Karpas-422 (cell line): Measurements from ENCODE around the gene RNF182. TPM values are rescaled to one million over a fixed set of nuclear protein-coding genes. Genes with fewer than 3 reads are reported as not detected.

Source experiments
- DNase-seq: peaks from one replicate; pipeline ENCODE4 v3.0.0-alpha.2; 2015
- H2AFZ ChIP-seq: fragments of 200-600 bp; sonication (generic); 2 replicates; pipeline ENCODE4 v1.6.1; 2014; ENCODE audit warnings: antibody characterized with exemption, low read length, mixed read lengths
- H3K27ac ChIP-seq: fragments of 200-600 bp; sonication (generic); 2 replicates; pipeline ENCODE4 v1.5.1; 2014; ENCODE audit warnings: mild to moderate bottlenecking, low read length, moderate library complexity
- H3K27me3 ChIP-seq: fragments of 200-600 bp; sonication (generic); 2 replicates; pipeline ENCODE4 v1.6.1; 2014; ENCODE audit warnings: low read length, mixed read lengths
- H3K36me3 ChIP-seq: fragments of 200-600 bp; sonication (generic); 2 replicates; pipeline ENCODE4 v1.6.1; 2014; ENCODE audit warnings: low read length, mixed read lengths; ENCODE audit not compliant: insufficient read depth
- H3K4me1 ChIP-seq: fragments of 200-600 bp; sonication (generic); 2 replicates; pipeline ENCODE4 v1.6.1; 2014; ENCODE audit warnings: mild to moderate bottlenecking, low read length, mixed read lengths
- H3K4me2 ChIP-seq: fragments of 200-600 bp; sonication (generic); 2 replicates; pipeline ENCODE4 v1.6.1; 2014; ENCODE audit warnings: low read length, low read depth, mild to moderate bottlenecking; ENCODE audit not compliant: poor library complexity, severe bottlenecking
- H3K4me3 ChIP-seq: fragments of 200-600 bp; sonication (generic); 2 replicates; pipeline ENCODE4 v1.5.1; 2014; ENCODE audit warnings: mild to moderate bottlenecking, antibody characterized with exemption, low read length, mixed read lengths
- H3K79me2 ChIP-seq: fragments of 200-600 bp; sonication (generic); 2 replicates; pipeline ENCODE4 v1.6.1; 2014; ENCODE audit warnings: mild to moderate bottlenecking, low read length, mixed read lengths
- H3K9ac ChIP-seq: fragments of 200-600 bp; sonication (generic); 2 replicates; pipeline ENCODE4 v1.6.0; 2014; ENCODE audit warnings: low read length
- H3K9me2 ChIP-seq: fragments of 200-600 bp; sonication (generic), shearing (Covaris generic); replicated peaks from 2 replicates; pipeline ENCODE4 v1.6.0; 2014; ENCODE audit warnings: mild to moderate bottlenecking, low read length, moderate library complexity; ENCODE audit not compliant: insufficient read depth
- H3K9me3 ChIP-seq: fragments of 300-700, 200-600 bp; sonication (generic); 2 replicates; pipeline ENCODE4 v1.6.1; 2014; ENCODE audit warnings: low read length, mixed read lengths
- H4K20me1 ChIP-seq: fragments of 200-600 bp; sonication (generic); 2 replicates; pipeline ENCODE4 v1.6.1; 2014; ENCODE audit warnings: mild to moderate bottlenecking, antibody characterized with exemption, low read length, low read depth; ENCODE audit not compliant: insufficient read depth
- total RNA-seq: library from RNA; depleted of rRNA; stranded (reverse); fragments of >200 nt; shearing (Covaris generic); gene quantifications from 2 replicates; pipeline ENCODE4 v1.2.3, GENCODE V29; 2014; ENCODE audit warnings: low replicate concordance

The RNF182 gene
- total RNA-seq, 1 experiment from 2014 or later = not detected

DNA sequence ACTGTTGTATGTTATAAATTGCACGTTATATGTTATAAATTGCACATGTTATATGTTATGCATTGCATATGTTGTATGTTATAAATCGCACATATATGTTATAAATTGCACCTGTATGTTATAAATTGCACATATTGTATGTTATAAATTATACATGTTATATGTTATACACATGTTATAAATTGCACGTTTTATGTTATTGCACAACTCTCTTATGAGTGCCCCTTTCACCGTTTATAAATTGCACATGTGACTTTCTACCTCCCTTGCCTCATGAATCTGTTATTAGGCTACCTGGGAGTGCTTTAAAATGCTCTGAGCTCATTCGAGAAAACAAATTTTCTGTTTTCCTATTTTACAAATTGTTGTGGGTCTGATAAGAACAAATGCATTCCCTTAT is 84.1 kb downstream of the RNF182 start:
- Histone ChIP-seq H3K36me3 (no peaks in the 10 kb centered on the region), H3K9me2 (no peaks in the 10 kb centered on the region), H3K4me3 (no peak overlapping the region), H3K4me2 (no peak overlapping the region), H3K27me3 (no peaks in the 10 kb centered on the region), H4K20me1 (no peaks in the 10 kb centered on the region), H3K9me3 (no peaks in the 10 kb centered on the region), H3K9ac (no peak overlapping the region), H2AFZ (no peak overlapping the region), H3K4me1 (no peaks in the 10 kb centered on the region), H3K27ac (no peak overlapping the region), H3K79me2 (no peaks in the 10 kb centered on the region)
- no peak for DNase-seq

GRCh38 chr6:14009431-14009830 is 84.7 kb downstream of the RNF182 start:
- Histone ChIP-seq H2AFZ (no peak overlapping the region), H3K27me3 (no peaks in the 10 kb centered on the region), H3K4me2 (no peak overlapping the region), H3K9me2 (no peaks in the 10 kb centered on the region), H3K9ac (no peak overlapping the region), H4K20me1 (no peaks in the 10 kb centered on the region), H3K9me3 (no peaks in the 10 kb centered on the region), H3K36me3 (no peaks in the 10 kb centered on the region), H3K4me1 (no peaks in the 10 kb centered on the region), H3K79me2 (no peaks in the 10 kb centered on the region), H3K27ac (no peak overlapping the region), H3K4me3 (no peak overlapping the region)
- no peak for DNase-seq

GRCh38 chr6:14010275-14010674 is 85.5 kb downstream of the RNF182 start:
- Histone ChIP-seq H3K4me1 (no peaks in the 10 kb centered on the region), H3K36me3 (no peaks in the 10 kb centered on the region), H3K4me3 (no peak overlapping the region), H3K79me2 (no peaks in the 10 kb centered on the region), H3K27me3 (no peaks in the 10 kb centered on the region), H4K20me1 (no peaks in the 10 kb centered on the region), H3K9me2 (no peaks in the 10 kb centered on the region), H3K4me2 (no peak overlapping the region), H3K9me3 (no peaks in the 10 kb centered on the region), H2AFZ (no peak overlapping the region), H3K27ac (no peak overlapping the region), H3K9ac (no peak overlapping the region)
- no peak for DNase-seq

DNA sequence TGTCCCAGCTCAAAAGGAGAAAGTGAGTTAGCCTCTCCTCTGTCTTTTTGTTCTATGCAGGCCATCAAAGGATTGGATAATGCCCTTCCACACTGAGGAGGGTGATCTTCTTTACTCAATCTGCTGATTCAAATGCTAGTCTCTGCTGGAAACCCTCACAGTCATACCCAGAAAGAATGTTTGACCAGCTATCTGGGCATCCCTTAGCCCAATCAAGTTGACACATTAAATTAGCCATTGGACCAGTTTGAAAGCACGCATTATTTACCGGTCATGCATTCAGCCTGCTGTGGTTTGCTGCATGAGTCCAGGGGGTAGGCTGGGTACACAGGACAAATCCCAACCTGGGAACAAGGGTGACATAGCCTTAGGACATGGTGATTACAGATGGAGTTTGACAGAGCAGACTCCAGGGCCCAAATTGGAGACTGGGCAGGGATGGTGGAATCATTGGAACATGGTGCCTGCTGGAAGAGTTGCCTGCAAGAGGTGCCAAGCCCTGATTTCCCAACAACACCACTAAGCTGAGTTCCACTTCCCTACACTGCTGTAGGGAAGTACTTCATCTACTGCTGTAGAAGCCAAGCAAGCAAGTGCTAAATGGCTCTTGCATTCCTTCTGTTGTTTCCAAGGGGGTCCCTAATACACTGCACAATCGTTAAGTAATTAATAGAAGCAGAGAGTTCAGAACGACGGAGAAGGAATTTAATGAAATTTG is 87.7 kb downstream of the RNF182 start:
- Histone ChIP-seq H4K20me1 (no peaks in the 10 kb centered on the region), H3K79me2 (no peaks in the 10 kb centered on the region), H3K27ac (no peak overlapping the region), H3K27me3 (no peaks in the 10 kb centered on the region), H3K9me2 (no peaks in the 10 kb centered on the region), H3K4me2 (no peak overlapping the region), H3K9me3 (no peaks in the 10 kb centered on the region), H2AFZ (no peak overlapping the region), H3K9ac (no peak overlapping the region), H3K36me3 (no peaks in the 10 kb centered on the region), H3K4me1 (no peaks in the 10 kb centered on the region), H3K4me3 (no peak overlapping the region)
- no peak for DNase-seq

- H3K36me3 ChIP-seq = no peaks in the 10 kb centered on the region
- DNase-seq = no peak
- no peaks in the 10 kb centered on the region for H3K4me1 ChIP-seq
- H2AFZ ChIP-seq = no peak overlapping the region
- no peak overlapping the region for H3K9ac ChIP-seq
- no peak overlapping the region for H3K27ac ChIP-seq
- H3K4me3 ChIP-seq = no peak overlapping the region
- H3K79me2 ChIP-seq = no peaks in the 10 kb centered on the region
- H3K9me3 ChIP-seq = no peaks in the 10 kb centered on the region
- H3K4me2 ChIP-seq = no peak overlapping the region
- H4K20me1 ChIP-seq = no peaks in the 10 kb centered on the region
- H3K27me3 ChIP-seq = no peaks in the 10 kb centered on the region
- H3K9me2 ChIP-seq = no peaks in the 10 kb centered on the region
Measured at GRCh38 chr6:14015964-14016363, 91.2 kb downstream of the RNF182 start.

DNA sequence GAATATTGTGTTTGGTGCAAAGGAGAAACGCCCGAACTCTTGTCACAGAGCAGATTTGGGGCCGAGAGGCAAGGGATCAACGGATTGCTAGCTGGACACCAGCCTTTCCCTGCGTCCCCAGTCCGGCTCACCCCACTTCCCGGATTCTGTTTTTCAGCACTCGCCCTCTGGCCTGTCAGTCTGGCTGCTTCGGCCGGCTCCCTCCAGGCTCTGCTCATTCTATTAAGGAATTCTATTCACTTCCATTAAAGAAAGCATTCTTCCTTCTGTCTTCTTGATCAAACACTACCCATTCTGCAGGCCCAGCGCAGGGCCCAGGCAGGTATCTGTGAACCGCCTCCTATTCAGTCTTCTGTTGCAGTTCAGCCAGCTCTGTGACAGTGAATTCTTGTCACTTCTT is 91.7 kb downstream of the RNF182 start:
- no peak for DNase-seq
- Histone ChIP-seq H3K4me1 (no peaks in the 10 kb centered on the region), H3K4me2 (no peak overlapping the region), H3K9me3 (no peaks in the 10 kb centered on the region), H3K9me2 (no peaks in the 10 kb centered on the region), H3K27me3 (no peaks in the 10 kb centered on the region), H3K27ac (no peak overlapping the region), H3K36me3 (no peaks in the 10 kb centered on the region), H3K79me2 (no peaks in the 10 kb centered on the region), H2AFZ (no peak overlapping the region), H4K20me1 (no peaks in the 10 kb centered on the region), H3K9ac (no peak overlapping the region), H3K4me3 (no peak overlapping the region)

DNA sequence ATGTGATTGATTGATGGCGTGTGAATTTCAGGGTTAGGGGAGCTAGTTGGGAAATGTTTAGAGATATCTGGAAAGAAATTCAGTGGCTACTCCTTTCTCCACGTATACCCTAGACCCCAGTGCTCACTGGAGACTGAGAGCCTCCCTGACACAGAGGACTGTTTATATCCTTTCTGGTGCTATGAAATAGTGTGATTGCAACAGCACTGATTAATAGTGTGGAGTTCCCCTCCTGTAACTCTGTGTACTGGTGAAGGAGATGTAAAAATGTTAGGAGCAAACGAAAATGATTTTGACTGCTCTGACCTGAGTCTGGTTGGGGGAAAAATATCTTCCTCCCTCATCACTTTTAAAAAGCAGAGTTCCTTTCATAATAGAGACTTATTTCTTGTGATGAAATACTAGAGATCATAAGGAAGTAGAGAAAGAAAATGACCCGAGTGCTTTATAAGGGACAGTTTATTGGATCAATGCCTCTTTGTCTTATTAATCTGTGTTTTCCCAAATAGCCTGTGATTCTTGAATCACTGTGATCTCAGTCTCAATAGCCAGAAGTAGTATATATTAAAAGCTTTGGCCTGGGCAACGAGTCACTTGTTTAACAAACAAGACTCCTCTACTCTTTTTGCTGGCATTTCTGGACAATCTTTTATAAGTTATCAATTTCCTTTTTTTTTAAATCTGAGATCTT is 92.3 kb downstream of the RNF182 start:
- DNase-seq = no peak
- Histone ChIP-seq H3K4me2 (no peak overlapping the region), H3K27ac (no peak overlapping the region), H3K79me2 (no peaks in the 10 kb centered on the region), H3K27me3 (no peaks in the 10 kb centered on the region), H3K9ac (no peak overlapping the region), H4K20me1 (no peaks in the 10 kb centered on the region), H3K4me3 (no peak overlapping the region), H3K9me3 (no peaks in the 10 kb centered on the region), H3K36me3 (no peaks in the 10 kb centered on the region), H3K4me1 (no peaks in the 10 kb centered on the region), H2AFZ (no peak overlapping the region), H3K9me2 (no peaks in the 10 kb centered on the region)

- Histone ChIP-seq H4K20me1 (no peaks in the 10 kb centered on the region), H2AFZ (no peak overlapping the region), H3K27me3 (no peaks in the 10 kb centered on the region), H3K27ac (no peak overlapping the region), H3K9me3 (no peaks in the 10 kb centered on the region), H3K36me3 (no peaks in the 10 kb centered on the region), H3K9me2 (no peaks in the 10 kb centered on the region), H3K9ac (no peak overlapping the region), H3K4me2 (no peak overlapping the region), H3K4me3 (no peak overlapping the region), H3K4me1 (no peaks in the 10 kb centered on the region), H3K79me2 (no peaks in the 10 kb centered on the region)
- no peak for DNase-seq
Measured at GRCh38 chr6:14017626-14018475, 93.1 kb downstream of the RNF182 start.
